K562 (cell line): ENCODE results near the gene FOXJ3. TPM values are rescaled to one million over a fixed set of nuclear protein-coding genes. Genes with fewer than 3 reads are reported as not detected.

Experiments
- ATAC-seq: fragments of 200-7000 bp; cut with Tn5 transposase; 3 replicates; pipeline ENCODE4 v1.9.1; 2020; ENCODE audit warnings: moderate library complexity
- BruUV-seq: library from RNA; stranded (reverse); fragments of 400-500 nt; replicated peaks from 2 replicates; lab custom pipeline; 2021; lab: Mats Ljungman, UMichigan
- CTCF ChIA-PET: fragments of 300-600 bp; formaldehyde crosslinking; extraction: SDS; loops from one replicate; lab custom pipeline; 2021; ENCODE audit warnings: low intra/inter-chr PET ratio; lab: Yijun Ruan, JAX
- POLR2A ChIA-PET: fragments of 300-600, 350-650 bp; sonication (Branson Sonifier 250); formaldehyde crosslinking; extraction: SDS; loops from one replicate; lab custom pipeline; 2021; ENCODE audit warnings: antibody characterized with exemption, inconsistent platforms; lab: Yijun Ruan, JAX
- DNase-seq, 4 experiments: peaks; one replicate each; pipeline versions ENCODE4 v3.0.0 to v3.0.0-alpha.2; 2011 to 2018; ENCODE audit warnings: low spot score in 3 of 4, mixed read lengths in 3 of 4; ENCODE audit errors: extremely low read depth in 1 of 4
- FAIRE-seq: peaks from 2 replicates; lab custom pipeline; 2011; peaks lifted over from hg19 to GRCh38; lab: Jason Lieb, UNC
- H2AFZ ChIP-seq: 2 replicates; pipeline ENCODE4 v1.6.0; 2011; ENCODE audit warnings: low read depth, low read length, control low read depth, inconsistent platforms
- H3K27ac ChIP-seq: fragments of 200-600 bp; 3 replicates; pipeline ENCODE4 v1.8.0; 2011; ENCODE audit warnings: low read depth, mild to moderate bottlenecking, control low read depth, inconsistent platforms, low read length, moderate library complexity, mixed read lengths; ENCODE audit errors: extremely low read depth
- H3K27me3 ChIP-seq, 2 experiments: fragments of 300-600 bp in 1 of 2; 2 replicates in 1 of 2; 3 replicates in 1 of 2; pipeline versions ENCODE4 v1.6.0 to v1.8.0; 2011; ENCODE audit warnings: inconsistent platforms in 2 of 2, low read length in 2 of 2, mild to moderate bottlenecking in 1 of 2, mixed read lengths in 1 of 2, moderate library complexity in 1 of 2; ENCODE audit not compliant: control insufficient read depth in 2 of 2, insufficient read depth in 2 of 2
- H3K36me3 ChIP-seq: fragments of 300-600 bp; 3 replicates; pipeline ENCODE4 v1.8.0; 2011; ENCODE audit warnings: mild to moderate bottlenecking, low read length, inconsistent platforms; ENCODE audit not compliant: control insufficient read depth, insufficient read depth
- H3K4me1 ChIP-seq, 2 experiments: fragments of 200-600 bp in 1 of 2; replicated peaks in 1 of 2; 2 replicates in 1 of 2; 3 replicates in 1 of 2; pipeline versions ENCODE4 v1.5.1 to v1.8.0; 2011; ENCODE audit warnings: inconsistent platforms in 2 of 2, low read length in 2 of 2, mild to moderate bottlenecking in 1 of 2, mixed read lengths in 1 of 2, moderate library complexity in 1 of 2; ENCODE audit not compliant: control insufficient read depth in 2 of 2, insufficient read depth in 2 of 2
- H3K4me2 ChIP-seq: 2 replicates; pipeline ENCODE4 v1.6.1; 2011; ENCODE audit warnings: low read length, control low read depth, inconsistent platforms, mixed read lengths; ENCODE audit not compliant: insufficient read depth
- H3K4me3 ChIP-seq: fragments of 200-600 bp; sonication (generic), shearing (Covaris generic); 2 replicates; pipeline ENCODE4 v1.5.1; 2016; ENCODE audit warnings: control low read depth, inconsistent platforms
- H3K79me2 ChIP-seq: fragments of 200-600 bp; 3 replicates; pipeline ENCODE4 v1.8.0; 2011; ENCODE audit warnings: low read length, inconsistent platforms; ENCODE audit not compliant: control insufficient read depth, insufficient read depth
- H3K9ac ChIP-seq, 2 experiments: 2 replicates each; pipeline versions ENCODE4 v1.6.0 to v1.6.1; 2011; ENCODE audit warnings: low read depth in 2 of 2, low read length in 2 of 2, control low read depth in 1 of 2, inconsistent platforms in 1 of 2, mild to moderate bottlenecking in 1 of 2, mixed read lengths in 1 of 2; ENCODE audit not compliant: insufficient read depth in 1 of 2
- H3K9me1 ChIP-seq: one replicate; pipeline ENCODE4 v1.6.0; 2011; ENCODE audit warnings: inconsistent platforms, mild to moderate bottlenecking, low read length, moderate library complexity; ENCODE audit not compliant: control insufficient read depth, insufficient read depth
- H3K9me3 ChIP-seq: replicated peaks from 2 replicates; pipeline ENCODE4 v1.5.1; 2011; ENCODE audit warnings: low read depth, low read length, inconsistent platforms; ENCODE audit not compliant: control insufficient read depth, insufficient read depth
- H4K20me1 ChIP-seq: replicated peaks from 2 replicates; pipeline ENCODE4 v1.6.1; 2011; ENCODE audit warnings: low read length, inconsistent platforms, mixed read lengths; ENCODE audit not compliant: control insufficient read depth, insufficient read depth
- PRDM10 ChIP-seq: fragments of 450-650 bp; IDR thresholded peaks from 2 replicates; pipeline ENCODE4 v1.6.1; 2018; ENCODE audit not compliant: partially characterized antibody
- PRMT5 ChIP-seq: sonication (generic); formaldehyde crosslinking; IDR thresholded peaks from 2 replicates; pipeline ENCODE4 v1.5.0; 2020; ENCODE audit warnings: missing genetic modification reagents
- YY1 ChIP-seq, 3 experiments: IDR thresholded peaks; 2 replicates each; pipeline ENCODE4 v1.6.1; 2011; ENCODE audit warnings: low read length in 2 of 3, mild to moderate bottlenecking in 2 of 3, moderate library complexity in 2 of 3, borderline replicate concordance in 1 of 3, control low read depth in 1 of 3, low read depth in 1 of 3; ENCODE audit not compliant: insufficient read depth in 3 of 3, insufficient replicate concordance in 2 of 3, control insufficient read depth in 1 of 3, insufficient read length in 1 of 3; ENCODE audit errors: extremely low read depth in 1 of 3
- ZKSCAN1 ChIP-seq: fragments of 150-350 bp; IDR thresholded peaks from 2 replicates; pipeline ENCODE4 v1.6.1; 2016; ENCODE audit warnings: low read depth, low read length
- ZNF224 ChIP-seq: sonication (generic); formaldehyde crosslinking; IDR thresholded peaks from 2 replicates; pipeline ENCODE4 v1.8.0; 2022; ENCODE audit warnings: mild to moderate bottlenecking, missing genetic modification reagents
- WGBS: fragments of 100-300 bp; shearing (Covaris generic); methylation state at CpG from one replicate; pipeline ENCODE4 v1.1.6; 2016; ENCODE audit warnings: low coverage, mixed read lengths; ENCODE audit not compliant: insufficient coverage; ENCODE audit errors: missing lambda C conversion rate; 5-methylcytosine and 5-hydroxymethylcytosine counted together
- in situ Hi-C: fragments of 300-500 bp; cut with MboI; formaldehyde crosslinking; loops from 4 replicates; pipeline ENCODE4 v1.15.0; 2018; ENCODE audit warnings: inconsistent platforms, mixed read lengths
- intact Hi-C: fragments of 100-400 bp; cut with micrococcal nuclease; formaldehyde crosslinking; loops from 2 replicates; pipeline ENCODE4 v1.14.2; 2022
- polyA plus RNA-seq, 8 experiments: library from polyadenylated mRNA; depleted of rRNA in 4 of 8; stranded (reverse) in 5 of 8; unstranded in 3 of 8; fragments of >200 nt; fragmentation: Nextera tagmentation in 2 of 8; fragmentation: Illumina TruSeq in 1 of 8; extraction: Ambion mirVana in 2 of 8; extraction: Trizol in 1 of 8; gene quantifications; 2 replicates each; pipeline versions ENCODE4 v1.2.1 to v1.2.3, GENCODE V29; 2011 to 2014; ENCODE audit warnings: inconsistent platforms in 1 of 8, missing spikeins in 1 of 8
- total RNA-seq, 7 experiments: library from RNA; depleted of rRNA in 6 of 7; stranded (reverse); fragments of >200 nt in 6 of 7; fragmentation: Illumina TruSeq in 2 of 7; extraction: Trizol in 2 of 7; gene quantifications; 2 replicates each; pipeline versions ENCODE4 v1.2.1 to v1.2.3, GENCODE V29; 2011 to 2021; ENCODE audit warnings: low replicate concordance in 1 of 7

Gene FOXJ3
- total and polyA plus RNA-seq, 9 of the 15 experiments (the other 6 are each of a cell fraction or from before 2014, with no cell fraction given) = 8.7 to 35.3 (median 23.4) TPM

GRCh38 chr1:42181687-42182086 is 153.3 kb downstream of the FOXJ3 start:
- no peak for DNase-seq
- Histone ChIP-seq H3K9me3 (no peaks in the 10 kb centered on the region), H3K27me3 (no peaks in the 10 kb centered on the region), H3K9me1 (no peaks in the 10 kb centered on the region), H3K9ac (no peak overlapping the region), H3K27ac (no peak overlapping the region), H3K36me3 (peaks cover 68% of the 10 kb centered on the region), H3K4me3 (no peak overlapping the region), H2AFZ (no peak overlapping the region), H3K4me2 (no peak overlapping the region), H3K4me1 (peaks cover 0 to 3% of the 10 kb centered on the region in 2 experiments; a peak in 2 of 5 replicates), H3K79me2 (no peaks in the 10 kb centered on the region), H4K20me1 (no peaks in the 10 kb centered on the region)
- FAIRE-seq = no peak
- intact Hi-C loops (no loop called here), in situ Hi-C loops (no loop called here)
- no TSS peak for BruUV-seq
- TF ChIP-seq PRDM10 (no peak), ZNF224 (CRISPR knock-in tag) (no peak), ZKSCAN1 (no peak), PRMT5 (CRISPR knock-in tag) (no peak), YY1 (IDR thresholded peaks at IDR 0.05; ENCODE audit: borderline replicate concordance in 1 of 3, control insufficient read depth in 1 of 3, extremely low read depth in 1 of 3, insufficient read depth in 3 of 3, insufficient read length in 1 of 3, insufficient replicate concordance in 2 of 3, low read depth in 1 of 3, low read length in 2 of 3) (no peak)
- ChIA-PET POLR2A (interaction anchor here (1.8 kb wide), 1 partner anchor 12 kb away, joined by 5 read pairs; no protein-coding TSS in a partner anchor), CTCF (no interaction called here)
- WGBS = 87% methylated on average over 4 of the region's 4 CpGs
- ATAC-seq = no peak
